ENCODE data around the gene FRMD7.

DNA sequence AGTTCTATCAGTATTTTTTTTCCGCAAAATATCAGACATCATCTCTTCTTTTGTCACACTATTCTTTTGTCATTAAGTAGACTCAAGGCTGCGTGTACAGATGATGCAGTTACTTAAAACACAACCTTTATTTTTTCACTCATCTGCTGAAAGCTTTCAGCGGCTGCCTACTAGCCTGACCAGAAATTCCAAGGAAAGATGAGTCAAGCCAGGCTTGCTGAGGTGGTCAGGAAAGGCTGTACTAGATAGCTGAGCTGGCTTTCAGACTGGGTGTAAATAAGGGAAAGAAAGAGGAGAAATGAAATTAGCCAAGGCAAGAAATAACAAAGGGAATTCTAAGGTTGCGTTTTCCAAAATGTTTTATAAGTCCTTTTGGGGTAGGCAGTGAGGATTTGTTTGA lies 86.8 kb downstream of the FRMD7 start:
- TF ChIP-seq POLR2A (IDR thresholded peaks at IDR 0.05; ENCODE audit: low read length) (no peak), GATA1 (IDR thresholded peaks at IDR 0.05; ENCODE audit: low read depth, low read length) (no peak)
